Measurements from ENCODE around the gene CTDSPL.

The CTDSPL gene

DNA sequence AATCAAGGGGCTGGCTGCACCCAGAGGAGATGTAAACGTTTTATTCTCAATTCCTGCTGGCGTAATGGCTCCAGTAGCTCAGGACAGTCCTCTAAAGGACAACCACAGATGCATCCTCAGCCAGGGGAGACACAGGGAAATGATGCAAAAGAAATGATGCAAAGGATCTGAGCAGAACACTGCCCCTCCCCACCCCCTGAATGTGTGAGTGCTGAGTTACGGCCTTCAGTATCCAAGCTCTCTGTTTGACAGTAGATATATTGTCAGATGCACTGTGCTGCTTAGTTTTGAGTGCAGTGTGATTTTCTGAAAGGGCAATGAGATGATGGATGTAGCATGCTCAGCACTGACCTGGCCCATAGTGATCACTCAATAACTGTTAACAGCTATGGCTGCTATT, 41.4 kb upstream of the CTDSPL start:
- TF ChIP-seq, protein P1, sequence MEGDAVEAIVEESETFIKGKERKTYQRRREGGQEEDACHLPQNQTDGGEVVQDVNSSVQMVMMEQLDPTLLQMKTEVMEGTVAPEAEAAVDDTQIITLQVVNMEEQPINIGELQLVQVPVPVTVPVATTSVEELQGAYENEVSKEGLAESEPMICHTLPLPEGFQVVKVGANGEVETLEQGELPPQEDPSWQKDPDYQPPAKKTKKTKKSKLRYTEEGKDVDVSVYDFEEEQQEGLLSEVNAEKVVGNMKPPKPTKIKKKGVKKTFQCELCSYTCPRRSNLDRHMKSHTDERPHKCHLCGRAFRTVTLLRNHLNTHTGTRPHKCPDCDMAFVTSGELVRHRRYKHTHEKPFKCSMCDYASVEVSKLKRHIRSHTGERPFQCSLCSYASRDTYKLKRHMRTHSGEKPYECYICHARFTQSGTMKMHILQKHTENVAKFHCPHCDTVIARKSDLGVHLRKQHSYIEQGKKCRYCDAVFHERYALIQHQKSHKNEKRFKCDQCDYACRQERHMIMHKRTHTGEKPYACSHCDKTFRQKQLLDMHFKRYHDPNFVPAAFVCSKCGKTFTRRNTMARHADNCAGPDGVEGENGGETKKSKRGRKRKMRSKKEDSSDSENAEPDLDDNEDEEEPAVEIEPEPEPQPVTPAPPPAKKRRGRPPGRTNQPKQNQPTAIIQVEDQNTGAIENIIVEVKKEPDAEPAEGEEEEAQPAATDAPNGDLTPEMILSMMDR (IDR thresholded peaks at IDR 0.05; ENCODE audit: low read length, missing control alignments): no peak
- DNase-seq (ENCODE audit: low read depth): no peak
- H3K4me3 ChIP-seq (replicated peaks; ENCODE audit: low read depth, low read length): no peak overlapping the region

DNA sequence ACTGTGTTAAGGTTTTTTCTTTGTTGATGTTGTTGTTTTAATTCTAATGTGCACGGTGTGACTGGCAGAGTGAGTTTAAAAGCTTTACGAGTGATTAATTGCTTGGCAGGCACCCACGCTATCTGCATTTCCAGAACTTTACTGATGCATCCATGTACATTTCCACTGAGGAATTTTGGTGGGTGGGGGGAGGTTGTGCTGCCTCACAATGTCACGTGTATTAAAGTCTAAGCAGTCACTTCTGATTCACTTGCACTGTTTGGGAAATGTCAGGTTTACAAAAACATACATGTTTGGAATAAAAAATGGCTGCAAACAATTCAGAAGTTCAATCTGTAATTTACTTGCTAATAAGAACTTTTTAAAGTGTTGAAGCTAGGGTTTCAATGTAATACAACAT, 38.5 kb upstream of the CTDSPL start:
- peak; percentile 18 for DNase-seq (ENCODE audit: low read depth)
- TF ChIP-seq, protein P1 (IDR thresholded peaks at IDR 0.05; ENCODE audit: low read length, missing control alignments): no peak
- H3K4me3 ChIP-seq (replicated peaks; ENCODE audit: low read depth, low read length): no peak overlapping the region

DNA sequence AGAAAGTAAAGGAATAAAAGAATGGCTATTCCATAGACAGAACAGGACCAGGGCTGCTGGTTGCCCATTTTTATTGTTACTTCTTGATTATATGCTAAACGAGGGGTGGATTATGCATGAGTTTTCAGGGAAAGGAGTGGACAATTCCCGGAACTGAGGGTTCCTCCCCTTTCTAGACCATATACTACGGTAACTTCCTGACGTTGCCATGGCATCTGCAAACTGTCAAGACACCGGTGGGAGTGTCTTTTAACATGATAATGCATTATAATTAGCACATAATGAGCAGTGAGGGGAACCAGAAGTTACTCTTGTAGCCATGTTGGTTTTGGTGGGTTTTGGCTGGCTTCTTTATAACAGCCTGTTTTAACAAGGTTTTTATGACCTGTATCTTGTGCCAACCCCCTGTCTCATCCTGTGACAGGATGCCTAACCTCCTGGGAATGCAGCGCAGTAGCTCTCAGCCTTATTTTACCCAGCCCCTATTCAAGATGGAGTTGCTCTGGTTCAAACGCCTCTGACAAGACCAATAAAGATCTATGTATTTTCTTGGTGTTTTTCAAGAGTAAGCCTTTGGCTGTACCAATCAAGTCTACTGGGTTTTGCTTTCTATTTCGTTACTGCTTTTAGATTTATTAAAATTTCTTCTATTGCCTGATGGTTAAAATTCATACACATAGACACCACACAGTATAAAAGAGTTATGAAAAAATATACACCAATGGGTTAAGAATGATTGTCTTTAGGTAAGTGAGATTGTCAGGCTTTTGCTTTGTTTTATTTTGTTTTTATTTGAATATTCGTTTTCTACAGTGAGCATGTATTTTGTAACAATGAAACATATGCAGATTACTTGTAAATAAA, 37.4 kb upstream of the CTDSPL start:
- TF ChIP-seq, protein P1 (IDR thresholded peaks at IDR 0.05; ENCODE audit: low read length, missing control alignments): no peak
- DNase-seq (ENCODE audit: low read depth): no peak
- H3K4me3 ChIP-seq (replicated peaks; ENCODE audit: low read depth, low read length): no peak overlapping the region

DNA sequence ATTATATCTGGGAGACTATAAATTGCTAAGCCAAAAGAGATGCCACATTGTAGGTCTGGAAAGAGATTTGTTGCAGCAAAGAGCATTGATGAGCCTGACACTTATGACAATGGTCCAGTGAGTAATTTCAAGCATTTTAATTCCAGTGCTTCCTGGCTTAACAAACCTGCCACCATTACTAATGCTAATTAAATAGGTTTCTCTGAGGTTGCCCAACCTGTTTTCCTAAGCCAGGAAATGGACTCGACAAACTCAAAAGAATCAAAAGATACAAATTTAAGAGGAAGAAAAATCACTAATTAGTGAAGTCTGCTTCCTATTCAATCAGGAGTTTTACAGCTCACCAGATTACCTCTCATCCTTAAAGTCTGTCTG, 36.7 kb upstream of the CTDSPL start:
- no peak for DNase-seq (ENCODE audit: low read depth)
- TF ChIP-seq, protein P1 (IDR thresholded peaks at IDR 0.05; ENCODE audit: low read length, missing control alignments): no peak
- no peak overlapping the region for H3K4me3 ChIP-seq (replicated peaks; ENCODE audit: low read depth, low read length)

DNA sequence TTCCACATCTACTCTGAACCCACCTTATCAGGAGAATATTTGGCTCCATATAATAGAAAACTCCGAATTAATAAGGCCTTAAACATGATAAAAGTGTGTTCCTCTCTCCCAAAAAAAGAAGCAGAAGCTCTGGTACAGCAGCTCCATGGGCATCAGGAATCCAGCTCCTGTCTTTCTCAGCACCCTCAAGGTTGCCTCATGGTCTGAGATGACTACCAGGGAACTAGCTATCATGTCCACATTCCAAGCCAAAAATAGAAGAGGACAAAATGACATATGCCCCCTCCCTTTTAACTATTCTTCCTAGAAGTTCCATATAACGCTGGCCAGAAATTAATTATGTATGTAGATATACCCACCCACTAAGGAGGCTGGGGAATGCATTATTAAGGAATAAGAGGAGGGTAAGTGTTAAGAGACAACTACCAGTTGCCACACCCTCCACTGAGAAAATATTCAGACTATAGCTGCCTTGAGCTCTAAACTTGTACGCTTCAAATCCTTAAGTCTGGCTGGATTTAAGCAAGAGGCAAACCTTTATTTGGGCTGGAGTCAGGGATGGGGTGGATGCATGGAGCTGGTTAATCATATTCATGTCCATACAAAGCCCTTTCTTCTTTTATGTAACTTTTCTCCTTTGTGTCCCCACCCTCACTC, 35.8 kb upstream of the CTDSPL start:
- DNase-seq (ENCODE audit: low read depth): no peak
- TF ChIP-seq, protein P1 (IDR thresholded peaks at IDR 0.05; ENCODE audit: low read length, missing control alignments): no peak

DNA sequence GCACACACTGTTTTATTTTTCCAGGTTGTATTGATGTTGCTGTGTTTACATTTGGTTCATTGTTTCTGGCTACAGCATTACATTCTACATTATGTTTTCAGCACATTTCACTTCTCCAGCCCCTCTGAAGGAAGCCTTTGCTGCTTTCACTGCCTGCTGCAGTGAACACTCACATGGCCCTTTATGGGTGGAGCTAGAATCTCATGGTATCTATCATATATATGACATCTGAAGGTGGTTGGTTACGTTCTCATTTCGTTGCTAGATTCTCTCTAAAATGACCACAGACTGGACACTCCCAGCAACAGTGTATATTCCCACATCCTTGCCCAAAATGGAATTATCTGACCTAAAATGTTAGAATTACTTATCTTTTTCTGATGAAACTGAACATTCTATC, 35.2 kb upstream of the CTDSPL start:
- no peak for DNase-seq (ENCODE audit: low read depth)
- TF ChIP-seq, protein P1 (IDR thresholded peaks at IDR 0.05; ENCODE audit: low read length, missing control alignments): no peak
- no peak overlapping the region for H3K4me3 ChIP-seq (replicated peaks; ENCODE audit: low read depth, low read length)

More for the DNA sequence above, 35.8 kb upstream of the CTDSPL start:
- no peak overlapping the region for H3K4me3 ChIP-seq (replicated peaks; ENCODE audit: low read depth, low read length)
